GM21360 (cell line): ENCODE measurements around the gene TLR3.
A peak's percentile ranks its signal among the peaks of the same experiment; 100 is the strongest.
"Not testable (repeated sequence)": the region's sequence is repeated elsewhere in the genome, so short reads cannot be mapped to it uniquely, and the experiment has no call there.

Experiments
- ATAC-seq: cut with Tn5 transposase; IDR thresholded peaks from one replicate; pipeline ENCODE4 v1.9.1; 2021; ENCODE audit warnings: mild to moderate bottlenecking, moderate library complexity; ENCODE audit not compliant: unreplicated experiment

Gene TLR3

GRCh38 chr4:186047501-186047900, 21.5 kb upstream of the TLR3 start:
- not testable (repeated sequence) for ATAC-seq

- ATAC-seq = not testable (repeated sequence)
Observed at GRCh38 chr4:186050135-186050534, 18.8 kb upstream of the TLR3 start.

- ATAC-seq = no peak
Observed at GRCh38 chr4:186051096-186051495, 17.9 kb upstream of the TLR3 start.

GRCh38 chr4:186058253-186058979, 10.5 kb upstream of the TLR3 start:
- ATAC-seq = peak; percentile 99

GRCh38 chr4:186058980-186059316, 10.0 kb upstream of the TLR3 start:
- no peak for ATAC-seq

GRCh38 chr4:186061921-186062320, 7.0 kb upstream of the TLR3 start:
- ATAC-seq = no peak

- peak; percentile 89 for ATAC-seq
Observed at GRCh38 chr4:186067757-186068385, 1.1 kb upstream of the TLR3 start.

GRCh38 chr4:186069729-186070128, 773 bp downstream of the TLR3 start:
- ATAC-seq = no peak

- no peak for ATAC-seq
Observed at GRCh38 chr4:186072516-186072915, 3.6 kb downstream of the TLR3 start.

GRCh38 chr4:186074189-186074588, 5.2 kb downstream of the TLR3 start:
- no peak for ATAC-seq

GRCh38 chr4:186078981-186079638, 10.2 kb downstream of the TLR3 start:
- ATAC-seq = no peak

- no peak for ATAC-seq
Observed at GRCh38 chr4:186079694-186080093, 10.7 kb downstream of the TLR3 start.

- ATAC-seq = no peak
Observed at GRCh38 chr4:186081202-186081807, 12.3 kb downstream of the TLR3 start.

- no peak for ATAC-seq
Observed at GRCh38 chr4:186082221-186082620, 13.3 kb downstream of the TLR3 start.

- no peak for ATAC-seq
Observed at GRCh38 chr4:186088523-186088922, 19.6 kb downstream of the TLR3 start.

GRCh38 chr4:186092296-186092695, 23.3 kb downstream of the TLR3 start:
- no peak for ATAC-seq

- no peak for ATAC-seq
Observed at GRCh38 chr4:186095406-186095805, 26.4 kb downstream of the TLR3 start.

- ATAC-seq = no peak
Observed at GRCh38 chr4:186096681-186097165, 27.8 kb downstream of the TLR3 start.

GRCh38 chr4:186097386-186097785, 28.4 kb downstream of the TLR3 start:
- ATAC-seq = no peak

- no peak for ATAC-seq
Observed at GRCh38 chr4:186102931-186103330, 34.0 kb downstream of the TLR3 start.

GRCh38 chr4:186104114-186104889, 35.3 kb downstream of the TLR3 start, which contains the start of gene FAM149A:
TSS of gene FAM149A (plus strand) at chr4:186104704.
- peak; percentile 74 for ATAC-seq
